Panc1 (cell line): ENCODE results near the gene SNAP47. TPM values are rescaled to one million over a fixed set of nuclear protein-coding genes. Genes with fewer than 3 reads are reported as not detected.

Source experiments
- ATAC-seq: fragments of 200-7000 bp; cut with Tn5 transposase; 2 replicates; pipeline ENCODE4 v1.9.1; 2020; ENCODE audit warnings: mild to moderate bottlenecking, moderate library complexity
- BruUV-seq: library from RNA; stranded (reverse); fragments of 400-500 nt; replicated peaks from 2 replicates; lab custom pipeline; 2021; lab: Mats Ljungman, UMichigan
- CTCF ChIA-PET: fragments of 300-600 bp; sonication (Branson Sonifier 250); formaldehyde crosslinking; loops from one replicate; lab custom pipeline; 2022; ENCODE audit warnings: antibody characterized with exemption; lab: Charles Lee
- POLR2A ChIA-PET: fragments of 300-600 bp; sonication (Branson Sonifier 250); formaldehyde crosslinking; loops from one replicate; lab custom pipeline; 2022; ENCODE audit warnings: antibody characterized with exemption; lab: Charles Lee
- DNase-seq: peaks from one replicate; pipeline ENCODE4 v3.0.0-alpha.2; 2010; ENCODE audit warnings: low read depth, low spot score
- H3K27ac ChIP-seq: 2 replicates; pipeline ENCODE4 v1.5.1; 2011; ENCODE audit warnings: mild to moderate bottlenecking, low read length, inconsistent platforms
- H3K27me3 ChIP-seq: fragments of 200-500 bp; sonication (Bioruptor generic); 2 replicates; pipeline ENCODE4 v1.6.0; 2014; ENCODE audit warnings: low read length, inconsistent platforms; ENCODE audit not compliant: control insufficient read depth, insufficient read depth
- H3K36me3 ChIP-seq: fragments of 200-500 bp; sonication (Bioruptor generic); 2 replicates; pipeline ENCODE4 v1.5.1; 2014; ENCODE audit warnings: inconsistent platforms, mild to moderate bottlenecking, low read length, moderate library complexity; ENCODE audit not compliant: control insufficient read depth, insufficient read depth
- H3K4me1 ChIP-seq: 2 replicates; pipeline ENCODE4 v1.5.1; 2011; ENCODE audit warnings: inconsistent platforms, mild to moderate bottlenecking, low read length, moderate library complexity; ENCODE audit not compliant: control insufficient read depth, insufficient read depth
- H3K4me3 ChIP-seq, 2 experiments: 2 replicates each; pipeline ENCODE4 v1.5.1; 2011 to 2012; ENCODE audit warnings: low read depth in 2 of 2, low read length in 2 of 2, mild to moderate bottlenecking in 2 of 2, inconsistent platforms in 1 of 2, moderate library complexity in 1 of 2
- H3K9me3 ChIP-seq: fragments of 200-500 bp; sonication (Bioruptor generic); 2 replicates; pipeline ENCODE4 v1.5.1; 2014; ENCODE audit warnings: low read depth, mild to moderate bottlenecking, inconsistent platforms, low read length, moderate library complexity; ENCODE audit not compliant: control insufficient read depth, insufficient read depth
- POLR2AphosphoS5 ChIP-seq: IDR thresholded peaks from 2 replicates; pipeline ENCODE4 v1.6.1; 2012; ENCODE audit warnings: mild to moderate bottlenecking, low read depth, low read length, moderate library complexity
- REST ChIP-seq, 2 experiments: IDR thresholded peaks; 2 replicates each; pipeline ENCODE4 v1.6.1; 2011 to 2012; ENCODE audit warnings: low read depth in 2 of 2, control low read depth in 1 of 2, low read length in 1 of 2, mild to moderate bottlenecking in 1 of 2, moderate library complexity in 1 of 2; ENCODE audit not compliant: insufficient read depth in 1 of 2
- SIN3A ChIP-seq: IDR thresholded peaks from 2 replicates; pipeline ENCODE4 v1.6.1; 2012; ENCODE audit warnings: low read depth, mild to moderate bottlenecking, low read length, moderate library complexity, borderline replicate concordance; ENCODE audit not compliant: insufficient read depth
- TCF7L2 ChIP-seq: IDR thresholded peaks from 2 replicates; pipeline ENCODE4 v1.6.1; 2011; ENCODE audit warnings: mild to moderate bottlenecking, low read depth, low read length, inconsistent platforms
- in situ Hi-C: cut with HindIII; loops from 2 replicates; pipeline ENCODE4 v1.10.0; 2016; ENCODE audit warnings: low sequenced_read_pairs, low pct_unique_long_range_greater_than_20kb
- intact Hi-C: fragments of 100-400 bp; cut with micrococcal nuclease; formaldehyde crosslinking; loops from one replicate; pipeline ENCODE4 v1.10.0; 2022; ENCODE audit not compliant: unreplicated experiment
- total RNA-seq: library from RNA; stranded (reverse); gene quantifications from one replicate; pipeline ENCODE4 v1.2.1, GENCODE V29; 2021; ENCODE audit not compliant: unreplicated experiment
- TF ChIP-seq, protein P1 (sequence below): fragments of 450-650 bp; IDR thresholded peaks from 2 replicates; pipeline ENCODE4 v1.5.1; 2017; ENCODE audit warnings: mild to moderate bottlenecking

The SNAP47 gene
- total RNA-seq, 1 experiment from 2014 or later: 55.6 TPM

DNA sequence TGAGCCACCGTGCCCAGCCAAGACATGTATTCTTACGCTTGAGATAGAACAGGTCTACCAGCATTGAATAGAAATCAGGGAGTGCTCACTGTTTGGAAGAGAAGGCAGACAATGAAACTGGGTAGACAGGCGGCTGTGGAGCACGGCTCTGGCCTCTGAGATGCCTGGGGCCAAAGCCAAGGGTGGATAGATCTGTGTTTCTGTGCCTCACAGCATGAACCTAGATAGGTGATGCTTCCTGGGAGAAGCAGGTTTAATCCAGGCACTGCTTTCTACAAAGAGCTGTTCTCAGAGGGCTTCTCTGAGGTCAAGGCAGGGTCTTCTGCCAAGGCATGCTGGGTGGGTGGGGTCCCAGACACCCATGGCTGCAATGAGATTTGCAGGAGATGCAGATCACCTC lies 55.6 kb downstream of the SNAP47 start:
- no peak overlapping the region for H3K4me3 ChIP-seq
- in situ Hi-C loops (no loop called here), intact Hi-C loops (loop anchor here (10.0 kb wide), 1 partner anchor 154 kb away; the partner anchor contains the start of gene WNT9A)
- H3K9me3 ChIP-seq: no peaks in the 10 kb centered on the region
- no peaks in the 10 kb centered on the region for H3K36me3 ChIP-seq
- BruUV-seq: no TSS peak
- 0 out of 2 replicates have a peak overlapping the region, but pooled peaks have one; percentile 12 for H3K27ac ChIP-seq
- ChIA-PET CTCF (no interaction called here), POLR2A (no interaction called here)
- H3K27me3 ChIP-seq: no peaks in the 10 kb centered on the region
- H3K4me1 ChIP-seq: peaks cover 39% of the 10 kb centered on the region
- no peak for TF ChIP-seq REST (IDR thresholded peaks at IDR 0.05; ENCODE audit: insufficient read depth in 1 of 2, low read depth in 2 of 2, low read length in 1 of 2)
- TF ChIP-seq, protein P1, sequence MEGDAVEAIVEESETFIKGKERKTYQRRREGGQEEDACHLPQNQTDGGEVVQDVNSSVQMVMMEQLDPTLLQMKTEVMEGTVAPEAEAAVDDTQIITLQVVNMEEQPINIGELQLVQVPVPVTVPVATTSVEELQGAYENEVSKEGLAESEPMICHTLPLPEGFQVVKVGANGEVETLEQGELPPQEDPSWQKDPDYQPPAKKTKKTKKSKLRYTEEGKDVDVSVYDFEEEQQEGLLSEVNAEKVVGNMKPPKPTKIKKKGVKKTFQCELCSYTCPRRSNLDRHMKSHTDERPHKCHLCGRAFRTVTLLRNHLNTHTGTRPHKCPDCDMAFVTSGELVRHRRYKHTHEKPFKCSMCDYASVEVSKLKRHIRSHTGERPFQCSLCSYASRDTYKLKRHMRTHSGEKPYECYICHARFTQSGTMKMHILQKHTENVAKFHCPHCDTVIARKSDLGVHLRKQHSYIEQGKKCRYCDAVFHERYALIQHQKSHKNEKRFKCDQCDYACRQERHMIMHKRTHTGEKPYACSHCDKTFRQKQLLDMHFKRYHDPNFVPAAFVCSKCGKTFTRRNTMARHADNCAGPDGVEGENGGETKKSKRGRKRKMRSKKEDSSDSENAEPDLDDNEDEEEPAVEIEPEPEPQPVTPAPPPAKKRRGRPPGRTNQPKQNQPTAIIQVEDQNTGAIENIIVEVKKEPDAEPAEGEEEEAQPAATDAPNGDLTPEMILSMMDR: no peak
- no peak for TF ChIP-seq POLR2AphosphoS5
- no peak for TF ChIP-seq SIN3A
- TF ChIP-seq TCF7L2: no peak
- no peak for ATAC-seq
- no peak for DNase-seq

GRCh38 chr1:227791425-227792143 lies 56.3 kb downstream of the SNAP47 start:
- Histone ChIP-seq H3K4me3 (no peak overlapping the region), H3K4me1 (peaks cover 41% of the 10 kb centered on the region), H3K27me3 (no peaks in the 10 kb centered on the region), H3K36me3 (no peaks in the 10 kb centered on the region), H3K9me3 (no peaks in the 10 kb centered on the region), H3K27ac (no peak overlapping the region)
- BruUV-seq: TSS peak; percentile 76
- in situ Hi-C loops: no loop called here
- POLR2A ChIA-PET: no interaction called here
- intact Hi-C loops: loop anchor here (10.0 kb wide), 1 partner anchor 153 kb away; the partner anchor contains the start of gene WNT9A
- DNase-seq (no peak), ATAC-seq (no peak)
- CTCF ChIA-PET: interaction anchor here (0.6 kb wide), 1 partner anchor 162 kb away, joined by 4 read pairs; no protein-coding TSS in a partner anchor
- no peak for TF ChIP-seq SIN3A
- no peak for TF ChIP-seq REST (IDR thresholded peaks at IDR 0.05; ENCODE audit: insufficient read depth in 1 of 2, low read depth in 2 of 2, low read length in 1 of 2)
- no peak for TF ChIP-seq POLR2AphosphoS5
- TF ChIP-seq, protein P1: no peak
- no peak for TF ChIP-seq TCF7L2
